Measurements from ENCODE around the gene SLC26A8. TPM values are rescaled to one million over a fixed set of nuclear protein-coding genes. Genes with fewer than 3 reads are reported as not detected.

The SLC26A8 gene
- total RNA-seq, 2 experiments from 2014 or later: not detected

GRCh38 chr6:35905141-35905785 is 119.2 kb downstream of the SLC26A8 start:
- ChIA-PET CTCF (no interaction called here), POLR2A (interaction anchor here (0.5 to 1.2 kb wide), 2 partner anchors 16 to 299 kb away, joined by 4 to 7 read pairs; partner anchors contain the start of gene SRPK1)

GRCh38 chr6:35903679-35904078 is 120.8 kb downstream of the SLC26A8 start:
- ChIA-PET POLR2A (no interaction called here), CTCF (no interaction called here)

- ChIA-PET CTCF (no interaction called here), POLR2A (no interaction called here)
Measured at GRCh38 chr6:35900448-35900847, 124.0 kb downstream of the SLC26A8 start.

- ChIA-PET CTCF (interaction anchor here (1.4 kb wide), 1 partner anchor 10 kb away, joined by 3 read pairs; no protein-coding TSS in a partner anchor), POLR2A (no interaction called here)
Measured at GRCh38 chr6:35898003-35898402, 126.4 kb downstream of the SLC26A8 start.

GRCh38 chr6:35897486-35897885 is 127.0 kb downstream of the SLC26A8 start:
- POLR2A ChIA-PET: no interaction called here
- CTCF ChIA-PET: interaction anchor here (1.4 kb wide), 1 partner anchor 10 kb away, joined by 3 read pairs; no protein-coding TSS in a partner anchor

- ChIA-PET POLR2A (no interaction called here), CTCF (interaction anchor here (1.4 kb wide), 1 partner anchor 9 kb away, joined by 3 read pairs; no protein-coding TSS in a partner anchor)
Measured at GRCh38 chr6:35897036-35897435, 127.4 kb downstream of the SLC26A8 start.

- POLR2A ChIA-PET: no interaction called here
- CTCF ChIA-PET: no interaction called here
Measured at GRCh38 chr6:35896228-35896627, 128.2 kb downstream of the SLC26A8 start.

- POLR2A ChIA-PET: no interaction called here
Measured at GRCh38 chr6:35895560-35895959, 128.9 kb downstream of the SLC26A8 start.

GRCh38 chr6:35894776-35895175 is 129.7 kb downstream of the SLC26A8 start:
- ChIA-PET CTCF (no interaction called here), POLR2A (no interaction called here)

More at GRCh38 chr6:35895560-35895959, 128.9 kb downstream of the SLC26A8 start:
- CTCF ChIA-PET: no interaction called here

Other genes starting within 250 kb of the SLC26A8 start
- gene CLPSL2, start 248.0 kb downstream of the SLC26A8 start, total RNA-seq: not detected
- not detected for gene CLPSL1, start 243.6 kb downstream of the SLC26A8 start, total RNA-seq
- gene CLPS, start 227.3 kb downstream of the SLC26A8 start, total RNA-seq: not detected
- gene LHFPL5, start 219.3 kb downstream of the SLC26A8 start, total RNA-seq: not detected
- gene SRPK1, start 103.5 kb downstream of the SLC26A8 start, total RNA-seq: 100 to 1,000 TPM; 130 to 138 TPM
- gene MAPK14, start 3.2 kb upstream of the SLC26A8 start, total RNA-seq: 10 to 100 TPM; 41.6 to 44.7 TPM
- 10 to 100 TPM; 70.1 to 71.1 TPM for gene MAPK13, start 105.9 kb upstream of the SLC26A8 start, total RNA-seq
- 10 to 100 TPM; 19.3 to 20.4 TPM for gene BRPF3, start 172.1 kb upstream of the SLC26A8 start, total RNA-seq
- gene PNPLA1, start 245.4 kb upstream of the SLC26A8 start, total RNA-seq: not detected